Measurements from ENCODE around the gene TLE5.
"Not testable (repeated sequence)": the region's sequence is repeated elsewhere in the genome, so short reads cannot be mapped to it uniquely, and the experiment has no call there.

TLE5 gene

DNA sequence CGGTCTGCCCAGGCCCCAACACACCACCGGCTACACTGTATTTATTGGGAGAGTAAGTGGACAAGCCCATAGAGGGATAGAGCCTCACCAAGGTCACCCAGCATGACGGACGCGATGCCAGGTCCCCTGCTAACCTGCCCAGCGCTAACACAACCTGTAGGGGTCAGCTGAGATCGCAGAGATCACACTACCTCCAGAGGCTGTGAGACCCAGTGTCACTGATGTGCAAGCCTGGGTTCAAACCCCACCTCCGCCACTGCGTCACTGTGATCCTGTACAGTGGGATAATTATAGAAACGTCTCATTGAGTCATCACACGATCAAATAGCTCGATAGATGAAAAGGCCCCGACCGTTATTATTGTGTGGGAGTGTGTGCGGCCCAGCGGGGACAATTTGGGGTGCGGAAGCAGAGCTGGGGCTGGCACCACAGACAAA lies 22.6 kb downstream of the TLE5 start:
- DNase-seq = no peak

- no peak for DNase-seq
These were observed 23.2 kb downstream of the TLE5 start for GRCh38 chr19:3039125-3039524.

- DNase-seq = no peak
These were observed 24.1 kb downstream of the TLE5 start for GRCh38 chr19:3038214-3038613.

- DNase-seq = not testable (repeated sequence)
These were observed 25.2 kb downstream of the TLE5 start for GRCh38 chr19:3036977-3037544.

DNA sequence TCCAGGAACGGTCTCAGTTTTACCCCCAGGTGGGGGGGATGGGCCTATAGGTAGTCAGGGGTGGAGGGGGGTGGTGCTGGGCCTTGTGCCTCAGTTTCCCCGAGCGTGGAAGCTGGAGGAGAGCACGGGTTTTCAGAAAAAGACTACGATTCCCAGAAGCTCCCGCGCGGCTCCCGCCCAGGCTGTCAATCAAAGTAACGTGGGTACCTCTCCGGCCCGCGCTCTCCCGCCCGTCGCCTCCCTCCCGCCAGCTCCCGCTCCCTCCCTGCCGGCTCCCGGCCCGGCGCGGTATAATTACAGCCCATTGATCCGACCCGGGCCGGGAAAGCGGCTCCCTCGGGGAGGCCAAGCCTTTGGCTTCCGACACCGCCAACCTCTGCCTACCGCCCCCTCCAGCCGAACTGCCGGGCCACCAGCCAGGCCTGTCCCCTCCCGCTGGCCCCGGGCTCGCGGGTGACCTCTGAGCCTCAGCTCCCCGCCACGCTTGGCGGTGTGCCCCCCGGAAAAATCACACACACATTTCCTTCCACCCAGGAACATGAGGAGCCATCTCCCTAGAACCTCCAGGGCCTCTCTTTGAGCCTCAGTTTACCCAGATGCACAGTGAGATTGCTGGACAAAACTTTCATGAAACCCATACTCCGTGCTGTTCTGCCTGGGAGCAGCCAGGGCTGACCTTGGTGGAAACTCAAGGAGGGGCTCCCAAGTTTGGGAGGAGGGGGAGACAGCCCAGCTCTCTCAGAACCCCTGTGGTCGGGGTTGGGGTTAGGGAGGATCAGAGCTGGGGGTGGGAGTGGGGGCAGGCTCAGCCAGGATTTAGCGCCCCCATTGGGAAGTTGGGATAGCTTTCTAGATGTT lies 25.9 kb downstream of the TLE5 start:
- peak; percentile 91 for DNase-seq

- peak; percentile 98 for DNase-seq
These were observed 26.7 kb downstream of the TLE5 start for GRCh38 chr19:3035542-3036118.

DNA sequence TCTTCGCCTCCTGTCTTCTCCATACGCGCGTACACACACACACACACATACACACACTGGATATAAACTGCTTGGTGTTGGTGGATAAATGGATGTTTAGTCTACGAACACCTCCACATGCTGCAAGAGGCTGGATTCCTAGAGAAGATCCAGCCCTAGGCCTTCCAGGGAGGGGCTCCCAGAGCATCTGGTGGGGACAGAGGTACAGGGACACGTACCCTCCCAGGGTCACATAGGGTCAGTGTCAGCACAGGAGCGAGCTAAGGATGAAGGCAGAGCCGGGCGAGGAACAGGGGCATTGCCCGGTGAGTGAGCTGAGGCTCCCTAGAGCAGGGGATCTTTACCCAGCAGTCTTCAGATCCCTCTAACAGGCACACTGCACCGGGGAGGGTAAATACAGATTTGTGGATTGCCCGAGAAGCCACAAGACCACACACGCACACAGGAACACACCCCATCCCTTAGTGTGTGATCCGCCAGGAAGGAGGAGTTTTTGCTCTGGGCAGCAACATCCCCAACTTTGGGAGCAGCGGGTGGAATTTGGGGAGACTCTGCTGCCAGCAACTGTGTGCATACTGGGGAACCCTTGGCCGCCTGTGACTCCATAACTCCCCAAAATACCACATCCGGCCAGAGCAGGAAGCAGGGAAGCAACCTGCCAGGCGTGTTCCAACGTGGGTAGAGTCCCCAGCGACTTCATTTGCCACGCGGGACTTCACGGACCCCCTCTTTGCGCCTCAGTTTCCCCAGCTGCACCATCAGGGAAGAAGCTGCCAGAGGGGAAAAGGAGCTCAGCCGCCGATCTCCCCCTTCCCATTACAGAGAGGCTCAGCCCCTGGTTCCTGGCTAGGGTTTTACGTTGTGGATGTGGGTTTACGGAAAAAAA lies 27.4 kb downstream of the TLE5 start:
- no peak for DNase-seq

DNA sequence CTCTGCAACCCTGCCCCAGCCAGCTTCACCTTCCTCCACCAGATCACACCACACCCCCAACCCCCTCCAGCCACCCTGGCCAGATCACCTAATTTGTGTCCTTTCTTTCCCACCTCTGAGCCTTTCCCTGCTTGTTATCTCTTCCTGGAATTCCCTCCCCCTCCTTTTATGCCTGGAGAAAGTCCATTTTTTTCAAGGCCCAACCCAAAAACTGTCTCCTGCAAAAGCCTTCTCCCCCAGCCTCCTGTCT lies 28.0 kb downstream of the TLE5 start:
- DNase-seq = no peak

- no peak for DNase-seq
These were observed 28.5 kb downstream of the TLE5 start for GRCh38 chr19:3033595-3034405.

GRCh38 chr19:3031607-3031867 lies 30.8 kb downstream of the TLE5 start:
- DNase-seq = no peak

GRCh38 chr19:3029065-3029923 lies 33.0 kb downstream of the TLE5 start, which contains the start of gene TLE2:
TLE2 (minus strand) TSS chr19:3029280; CDS start chr19:3028904, 376 bp downstream.
- DNase-seq = no peak

DNA sequence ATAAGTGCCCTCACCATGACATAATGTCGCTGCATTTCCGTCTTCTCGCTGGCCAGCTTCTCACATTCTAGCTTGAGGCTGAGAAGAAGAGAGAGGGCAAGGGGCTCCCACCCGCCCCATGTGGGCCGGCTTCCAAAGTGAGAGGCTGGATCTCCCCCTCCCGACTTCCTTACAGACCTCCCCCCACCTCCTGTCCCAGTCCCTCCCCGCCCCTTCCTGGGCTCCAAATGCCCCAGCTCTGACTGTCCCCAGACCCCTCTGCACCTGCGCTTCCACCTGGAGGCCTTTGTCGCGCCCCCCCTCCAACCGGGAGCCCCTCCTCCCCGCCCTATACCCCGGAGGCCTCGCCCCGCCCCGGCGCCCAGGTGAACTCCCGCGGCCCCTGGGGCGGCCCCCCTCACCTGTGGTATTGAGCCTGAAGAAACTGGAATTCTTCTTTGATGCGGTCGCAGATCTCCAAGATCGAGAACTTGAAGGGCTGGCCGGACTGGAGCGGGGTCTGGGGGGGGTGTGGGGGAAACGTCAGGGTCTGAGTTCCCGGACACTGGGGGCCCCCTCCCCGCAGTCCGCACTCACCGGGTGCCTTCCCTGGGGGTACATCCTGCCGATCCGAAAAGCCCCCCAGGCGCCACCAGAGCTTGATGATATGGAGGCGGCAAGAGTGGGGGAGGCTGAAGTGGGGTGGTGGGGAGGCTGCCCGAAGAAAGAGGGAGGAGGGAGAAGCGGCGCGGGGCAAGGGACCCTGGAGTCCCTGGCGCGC lies 33.8 kb downstream of the TLE5 start:
- DNase-seq = peak; percentile 34

DNA sequence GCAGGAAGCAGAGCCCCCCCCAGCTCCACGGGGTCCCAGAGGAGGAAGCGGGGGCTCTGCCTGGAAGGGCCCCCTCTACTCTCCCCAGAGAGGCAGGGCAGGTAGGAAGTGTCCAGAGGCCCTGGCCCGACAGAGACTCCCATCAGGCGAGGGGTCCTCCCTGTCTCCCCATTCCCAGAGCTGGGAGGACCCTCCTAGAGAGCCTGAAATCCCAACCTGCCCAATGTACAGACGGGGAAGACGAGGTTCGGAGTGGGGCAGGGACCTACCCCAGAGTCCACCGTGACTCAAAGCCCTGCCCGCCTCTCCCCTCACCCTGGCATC lies 34.4 kb downstream of the TLE5 start:
- no peak for DNase-seq

- DNase-seq = no peak
These were observed 35.0 kb downstream of the TLE5 start for GRCh38 chr19:3027292-3027691.

DNA sequence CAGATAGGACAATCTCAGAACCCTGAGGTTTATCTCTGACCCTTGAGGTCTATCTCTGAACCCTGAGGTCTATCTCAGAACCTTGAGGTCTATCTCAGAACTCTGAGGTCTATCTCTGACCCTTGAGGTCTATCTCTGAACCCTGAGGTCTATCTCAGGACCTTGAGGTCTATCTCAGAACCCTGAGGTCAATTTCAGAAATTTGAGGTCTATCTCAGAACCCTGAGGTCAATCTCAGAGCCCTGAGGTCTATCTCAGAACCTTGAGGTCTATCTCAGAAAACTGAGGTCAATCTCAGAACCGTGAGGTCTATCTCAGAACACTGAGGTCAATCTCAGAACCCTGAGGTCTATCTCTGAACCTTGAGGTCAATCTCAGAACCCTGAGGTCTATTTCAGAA lies 35.5 kb downstream of the TLE5 start:
- no peak for DNase-seq

GRCh38 chr19:3025549-3025886 lies 36.8 kb downstream of the TLE5 start:
- DNase-seq = no peak

DNA sequence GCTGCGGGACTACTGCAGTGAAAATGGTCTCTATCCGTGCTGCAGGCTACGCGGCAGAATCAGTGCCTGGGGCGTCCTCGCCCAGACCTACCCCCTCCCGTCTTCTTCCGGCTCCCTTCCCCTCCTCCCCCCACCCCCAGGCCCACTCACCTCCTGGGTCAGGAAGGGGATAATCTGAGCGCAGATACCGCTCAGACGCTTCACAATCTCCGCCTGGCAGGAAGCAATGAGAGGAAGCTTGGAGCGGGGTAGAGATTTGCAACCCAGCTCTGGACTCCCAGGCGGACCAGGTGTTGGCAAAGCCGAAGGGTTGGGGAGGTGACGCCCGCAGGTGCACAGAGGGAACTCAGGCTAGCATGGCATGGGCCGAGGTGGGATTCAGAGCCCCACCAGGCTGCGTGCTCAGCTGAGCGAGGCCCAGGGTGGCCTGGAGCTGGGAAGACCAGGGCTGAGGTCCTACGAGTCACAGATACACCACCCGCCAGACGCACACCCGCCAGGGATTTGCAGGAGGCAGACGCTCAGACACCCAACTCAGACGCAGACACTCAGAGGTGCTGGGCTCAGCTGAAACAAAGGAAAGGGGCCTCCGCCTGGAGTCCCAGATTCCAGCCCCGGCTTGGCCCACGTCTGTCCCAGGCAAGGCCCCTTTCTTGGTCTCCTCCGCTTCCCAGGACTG lies 37.3 kb downstream of the TLE5 start:
- DNase-seq = no peak

- DNase-seq = no peak
These were observed 37.8 kb downstream of the TLE5 start for GRCh38 chr19:3024509-3024869.

- no peak for DNase-seq
These were observed 41.9 kb downstream of the TLE5 start for GRCh38 chr19:3020321-3020960.

- DNase-seq = no peak
These were observed 43.0 kb downstream of the TLE5 start for GRCh38 chr19:3019211-3019854.

Measured in NCI-H146 (cell line).